ENCODE data around the gene CELA2B.
A peak's percentile ranks its signal among the peaks of the same experiment; 100 is the strongest.
"Not testable (repeated sequence)": the region's sequence is repeated elsewhere in the genome, so short reads cannot be mapped to it uniquely, and the experiment has no call there.

Gene CELA2B

DNA sequence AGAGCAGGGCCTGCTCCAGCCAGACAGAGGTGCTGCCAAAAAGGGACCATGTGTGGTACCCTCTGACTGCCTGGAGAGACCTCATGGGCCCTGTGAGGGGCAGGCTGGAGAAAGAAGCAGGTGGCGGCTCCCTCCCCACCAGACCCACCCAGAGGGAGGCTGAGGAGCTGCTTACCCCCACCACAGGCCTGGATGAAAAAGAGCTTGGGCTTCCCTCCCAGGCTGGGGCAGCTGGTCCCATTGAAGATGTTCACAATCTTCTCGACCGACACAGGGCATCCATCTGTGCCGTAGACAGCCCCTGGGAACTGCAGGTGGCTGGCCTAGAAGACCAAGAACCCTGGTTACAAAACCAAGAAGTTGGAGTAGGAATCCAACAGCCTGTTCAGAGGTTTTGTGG, 28.5 kb downstream of the CELA2B start:
- DNase-seq = no peak

DNA sequence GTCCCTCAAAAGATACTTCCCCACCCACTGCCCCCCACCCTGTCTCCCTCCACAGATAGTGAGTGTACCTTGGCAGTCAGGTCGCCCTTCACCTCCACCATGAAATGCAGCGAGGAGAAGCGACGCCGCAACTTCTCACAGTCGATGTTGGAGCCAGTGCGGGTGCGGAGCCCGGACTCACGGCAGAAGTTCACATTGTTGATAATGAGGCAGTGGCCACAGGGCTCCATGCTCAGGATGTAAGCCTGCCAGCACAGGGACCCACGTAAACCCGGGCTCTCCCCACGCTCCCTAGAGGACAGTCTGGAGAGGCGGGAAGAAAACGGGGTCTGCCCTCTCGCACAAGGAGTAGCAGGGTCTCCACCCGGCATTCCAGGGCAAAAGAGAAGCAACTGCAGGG, 30.9 kb downstream of the CELA2B start:
- DNase-seq = no peak

DNA sequence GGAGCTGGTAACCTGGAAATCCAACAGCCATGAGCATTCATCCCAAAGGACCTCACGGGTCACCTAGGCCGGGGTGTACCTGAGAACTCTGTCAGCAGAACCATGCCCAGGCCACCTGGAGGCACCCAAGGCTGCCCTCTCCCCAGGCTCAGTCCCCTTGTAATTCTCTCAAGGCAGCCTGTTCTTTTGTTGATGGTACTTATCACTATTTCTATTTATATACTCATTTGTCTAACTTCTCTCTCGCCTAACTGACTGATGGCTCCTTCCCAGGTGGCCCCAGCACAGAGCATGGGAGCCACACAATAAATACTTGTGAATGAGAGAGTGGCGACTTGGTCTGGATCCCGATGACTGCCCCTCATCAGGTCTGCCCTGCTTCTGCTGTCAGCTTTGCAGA, 31.4 kb downstream of the CELA2B start:
- DNase-seq = no peak

DNA sequence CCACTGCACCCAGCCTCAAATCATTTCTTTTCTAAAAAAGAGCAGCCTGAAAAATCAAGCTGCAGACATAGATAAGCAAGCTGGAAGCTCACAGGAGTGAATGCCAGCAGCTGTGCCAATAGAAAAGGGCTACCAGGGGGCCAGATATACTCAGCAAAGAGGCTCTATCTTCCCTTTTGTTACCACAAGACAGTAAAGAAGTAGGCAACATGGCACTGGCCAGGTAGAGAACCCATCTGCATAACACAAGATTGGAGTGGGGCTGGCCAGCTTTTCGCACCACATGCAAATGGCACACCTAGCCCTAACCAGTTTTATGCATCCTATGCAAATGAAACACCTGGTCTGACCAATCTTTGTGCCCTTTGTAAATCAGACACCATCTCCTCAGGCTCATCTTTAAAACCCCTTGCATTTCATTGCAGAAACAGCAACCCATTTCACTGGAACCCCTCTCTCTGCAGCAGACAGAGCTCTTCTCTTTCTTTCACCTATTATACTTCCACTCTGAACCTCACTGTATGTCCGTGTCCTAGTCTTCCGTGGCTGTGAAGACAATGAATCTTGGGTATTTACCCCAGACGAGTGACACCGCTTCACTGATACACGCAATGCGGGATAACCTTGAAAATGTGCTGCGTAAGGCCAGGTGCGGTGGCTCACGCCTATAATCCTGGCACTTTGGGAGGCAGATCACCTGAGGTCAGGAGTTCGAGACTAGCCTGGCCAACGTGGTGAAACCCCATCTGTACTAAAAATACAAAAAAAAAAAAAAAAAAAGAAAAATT, 33.0 kb downstream of the CELA2B start:
- no peak for DNase-seq

DNA sequence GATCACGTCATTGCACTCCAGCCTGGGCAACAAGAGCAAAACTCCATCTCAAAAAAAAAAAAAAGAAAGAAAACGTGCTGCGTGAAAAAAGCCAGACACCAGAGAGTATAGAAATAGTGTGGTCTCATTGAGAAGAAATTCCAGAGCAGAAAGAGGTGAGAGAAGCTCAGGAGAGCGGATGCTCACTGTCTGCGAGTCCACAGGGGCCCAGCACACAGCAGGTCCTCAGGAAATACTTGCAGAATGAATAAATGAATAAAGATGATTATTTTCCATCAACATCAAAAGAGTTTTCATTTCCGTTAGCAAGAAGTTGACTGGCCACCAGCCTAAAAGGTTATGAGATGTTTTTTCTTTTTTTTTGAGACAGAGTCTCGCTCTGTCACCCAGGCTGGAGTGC, 33.7 kb downstream of the CELA2B start:
- DNase-seq = no peak

DNA sequence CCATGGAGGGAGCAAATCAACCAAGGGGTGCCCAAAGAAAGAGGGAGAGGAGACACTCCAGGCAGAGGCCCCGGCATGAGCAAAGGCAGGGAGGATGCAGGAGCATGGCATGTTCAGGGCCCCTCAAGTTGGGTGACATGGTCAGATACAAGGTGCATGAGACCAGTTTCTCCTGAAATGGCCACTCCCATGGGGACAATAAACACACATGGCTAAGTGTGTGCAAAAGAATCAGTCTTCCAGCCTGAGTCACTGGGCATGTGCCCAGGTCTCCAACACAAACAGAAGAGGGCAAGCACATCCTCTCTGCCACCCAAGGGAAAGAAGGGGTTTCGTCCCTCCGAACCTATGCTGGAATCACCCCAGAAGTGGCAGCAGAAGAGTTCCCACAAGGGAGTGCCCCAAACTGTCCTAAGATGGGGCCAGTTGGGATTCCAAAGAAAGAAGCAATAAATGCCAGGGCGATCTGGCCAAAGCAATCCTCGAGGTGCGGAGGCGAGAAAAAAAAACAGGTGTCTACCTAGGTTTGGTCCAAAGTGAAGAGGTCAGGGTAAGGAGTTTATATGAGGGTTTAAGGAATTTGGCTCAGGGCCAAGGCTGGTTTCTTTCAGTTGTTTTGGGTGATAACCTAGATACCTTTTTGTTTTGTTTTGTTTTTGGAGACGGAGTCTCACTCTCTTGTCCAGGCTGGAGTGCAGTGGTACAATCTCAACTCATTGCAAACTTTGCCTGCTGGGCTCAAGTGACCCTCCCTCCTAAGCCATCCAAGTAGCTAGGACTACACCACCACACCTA, 34.9 kb downstream of the CELA2B start:
- DNase-seq = no peak

DNA sequence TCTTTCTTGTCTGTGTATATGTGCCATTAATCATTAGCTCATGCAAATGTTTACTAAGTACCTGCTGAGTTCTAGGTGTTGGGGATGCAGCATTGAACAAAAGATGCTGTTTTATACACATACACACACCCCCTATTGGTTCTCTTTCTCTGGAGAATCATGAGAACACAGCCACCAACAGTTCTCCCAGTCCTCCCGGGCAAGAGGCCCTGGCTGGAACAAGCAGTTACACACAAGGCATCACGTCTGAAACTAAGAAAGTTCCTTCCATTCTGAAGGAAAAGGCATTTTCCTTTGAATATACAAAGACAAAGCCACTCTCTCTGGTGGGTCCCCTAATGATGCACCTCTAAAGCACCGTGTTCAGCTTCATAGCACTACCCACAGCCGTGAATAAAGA, 37.3 kb downstream of the CELA2B start:
- no peak for DNase-seq

DNA sequence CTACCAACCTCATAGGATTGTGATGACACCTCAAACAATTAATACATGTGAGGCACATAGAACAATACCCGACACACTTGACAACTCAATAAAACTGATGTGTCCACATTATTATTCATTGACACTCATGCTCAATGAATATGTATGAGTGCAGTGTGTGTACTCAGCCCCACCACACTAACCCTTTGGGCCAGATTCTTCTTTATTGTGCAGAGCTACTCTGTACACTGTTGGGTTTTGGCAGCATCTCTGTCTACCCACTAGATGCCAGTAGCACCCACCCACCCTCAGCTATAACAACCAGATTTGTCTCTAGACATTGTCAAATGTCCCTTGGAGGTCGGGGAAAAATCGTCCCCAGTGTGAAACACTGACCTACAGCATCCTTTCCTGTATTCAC, 38.0 kb downstream of the CELA2B start:
- DNase-seq = no peak

DNA sequence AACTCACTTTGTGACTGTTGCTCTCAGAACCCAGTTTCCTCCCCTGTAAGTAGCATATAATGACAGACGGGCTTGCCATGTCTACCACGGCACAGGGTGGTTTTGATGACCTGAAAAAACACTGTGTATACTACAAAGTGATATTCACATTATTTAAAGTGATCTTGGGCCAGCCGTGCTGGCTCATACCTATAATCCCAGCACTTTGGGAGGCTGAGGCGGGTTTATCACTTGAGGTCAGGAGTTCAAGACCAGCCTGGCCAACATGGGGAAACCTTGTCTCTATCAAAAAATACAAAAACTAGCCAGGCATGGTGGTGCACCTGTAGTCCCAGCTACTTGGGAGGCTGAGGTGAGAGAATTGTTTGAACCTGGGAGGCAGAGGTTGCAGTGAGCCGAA, 38.7 kb downstream of the CELA2B start:
- DNase-seq = not testable (repeated sequence)

DNA sequence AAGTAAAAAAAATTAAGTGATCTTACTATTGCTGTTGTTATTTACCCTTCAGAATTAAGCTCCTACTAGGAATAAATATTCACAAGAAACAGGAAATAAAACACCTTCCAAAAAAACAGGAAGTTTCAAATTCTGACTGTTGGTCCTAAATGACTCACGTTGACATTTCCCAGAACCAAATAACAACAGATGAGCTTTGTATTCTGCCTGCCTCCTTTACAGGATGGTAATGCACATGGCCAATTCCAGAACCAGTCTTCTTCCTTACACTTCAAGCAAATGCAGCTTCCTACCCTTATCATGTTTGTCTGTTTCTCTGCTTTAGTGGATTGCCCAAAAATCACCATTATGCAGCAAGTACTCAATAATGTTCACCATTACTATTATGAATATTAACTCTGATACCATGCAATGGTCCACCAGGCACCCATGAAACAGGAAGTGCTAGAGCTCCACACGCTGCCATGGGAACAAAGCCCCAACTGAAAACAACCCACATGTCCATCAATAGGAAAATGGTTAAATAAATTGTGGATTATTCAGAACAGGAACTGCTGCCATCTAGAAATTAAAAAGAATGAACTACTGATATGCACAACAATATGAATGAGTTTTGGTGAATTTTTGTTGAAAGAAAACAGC, 39.2 kb downstream of the CELA2B start:
- peak; percentile 42 to 45 for DNase-seq

DNA sequence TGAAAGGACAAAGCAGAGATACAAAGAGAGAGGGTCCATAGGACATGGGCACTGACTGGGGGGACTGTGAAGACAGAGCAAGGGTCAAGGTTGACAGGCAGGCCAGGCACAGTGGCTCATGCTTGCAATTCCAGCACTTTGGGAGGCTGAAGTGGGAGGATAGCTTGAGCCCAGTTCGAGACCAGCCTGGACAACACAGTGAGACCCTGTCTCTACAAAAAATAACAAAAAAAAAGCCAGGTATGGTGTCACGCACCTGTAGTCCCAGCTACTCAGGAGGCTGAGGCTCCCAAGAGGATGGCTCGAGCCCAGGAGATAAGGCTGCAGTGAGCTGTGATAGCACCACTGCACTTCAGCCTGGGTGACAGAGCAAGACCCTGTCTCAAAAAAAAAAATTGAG, 43.7 kb downstream of the CELA2B start:
- DNase-seq = no peak

DNA sequence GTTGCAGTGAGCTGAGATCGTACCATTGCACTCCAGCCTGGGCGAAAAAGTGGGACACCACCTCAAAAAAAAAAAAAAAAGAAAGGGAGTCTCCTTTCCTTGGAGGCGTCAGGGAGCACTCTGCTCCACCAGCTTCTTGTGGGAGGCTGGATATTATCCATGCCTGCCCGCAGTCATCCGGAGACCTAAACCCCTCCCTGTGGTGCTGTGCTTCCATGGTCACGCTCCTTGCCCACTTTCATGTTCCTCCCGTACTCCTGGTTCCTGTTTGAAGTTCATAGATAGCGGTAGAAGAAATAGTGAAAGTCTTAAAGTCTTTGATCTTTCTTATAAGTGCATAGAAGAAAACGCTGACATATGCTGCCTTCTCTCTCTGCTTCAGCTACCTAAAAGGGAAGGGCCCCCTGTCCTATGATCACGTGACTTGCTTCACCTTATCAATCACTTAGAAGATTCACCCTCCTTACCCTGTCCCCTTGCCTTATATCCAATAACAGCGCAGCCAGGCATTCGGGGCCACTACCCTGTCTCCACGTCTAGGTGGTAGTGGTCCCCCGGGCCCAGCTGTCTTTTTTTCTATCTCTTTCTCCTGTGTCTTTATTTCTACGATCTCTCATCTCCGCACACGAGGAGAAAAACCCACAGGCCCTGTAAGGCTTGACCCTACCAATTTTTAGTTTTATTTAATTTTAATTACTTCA, 45.5 kb downstream of the CELA2B start:
- DNase-seq = not testable (repeated sequence)

DNA sequence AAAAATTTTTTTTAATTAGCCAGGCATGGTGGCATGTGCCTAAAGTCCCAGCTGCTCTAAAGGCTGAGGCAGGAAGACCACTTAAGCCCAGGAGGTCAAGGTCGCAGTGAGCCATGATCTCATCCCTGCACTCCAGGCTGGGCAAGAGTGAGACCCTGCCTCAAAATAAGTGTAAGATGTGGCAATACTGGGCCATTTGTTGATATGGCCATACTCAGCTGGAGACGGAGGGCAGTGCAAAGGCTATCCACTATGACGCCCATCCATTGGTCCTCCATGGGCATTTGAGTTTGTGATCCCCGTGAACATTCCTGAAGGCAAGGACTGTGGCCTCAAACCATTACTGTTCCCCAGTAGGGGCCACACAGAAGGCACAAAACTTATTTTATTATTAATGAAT, 46.6 kb downstream of the CELA2B start:
- no peak for DNase-seq

DNA sequence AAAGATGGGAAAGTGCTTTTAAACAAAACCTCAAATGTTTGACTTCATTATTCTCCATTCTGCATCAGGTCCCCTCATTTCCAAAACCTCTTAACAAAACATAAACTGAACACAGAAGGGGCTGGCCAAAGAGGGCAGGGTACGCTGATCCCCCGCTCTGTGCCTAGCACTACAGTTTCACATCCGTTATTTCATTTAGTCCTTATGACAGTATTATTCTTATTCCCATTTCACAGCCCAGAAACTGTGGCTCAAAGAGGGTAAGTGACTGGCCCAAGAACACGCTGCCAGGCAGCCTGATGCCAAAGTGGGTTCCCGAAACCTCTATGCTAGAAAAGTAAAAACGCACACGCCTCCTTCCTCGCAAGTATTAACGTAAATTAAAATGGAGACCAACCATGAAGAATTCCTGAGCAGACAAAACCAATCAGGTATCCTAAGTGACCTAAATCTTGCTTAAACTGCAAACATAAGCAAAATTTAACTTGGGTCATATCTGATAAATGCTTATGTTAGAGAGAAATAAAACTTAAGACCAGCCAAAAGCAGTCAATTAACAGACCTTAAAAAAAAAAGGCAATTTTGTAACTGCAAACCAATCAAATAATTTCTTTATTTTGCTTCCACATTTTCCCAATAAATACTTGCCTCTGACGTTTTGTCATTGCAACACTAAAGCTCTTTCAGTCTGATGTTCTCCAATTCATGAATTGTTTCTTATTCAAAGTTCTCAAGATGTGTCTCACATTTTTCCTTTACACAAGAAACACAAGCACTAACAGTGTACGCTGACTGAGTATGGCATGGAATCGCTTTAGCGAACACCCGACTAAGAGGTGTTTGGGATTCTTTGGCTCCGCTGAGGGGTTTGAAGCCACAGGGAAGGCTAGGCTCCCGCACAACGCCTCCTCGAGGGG, 47.5 kb downstream of the CELA2B start:
- peak; percentile 41 to 66 for DNase-seq

DNA sequence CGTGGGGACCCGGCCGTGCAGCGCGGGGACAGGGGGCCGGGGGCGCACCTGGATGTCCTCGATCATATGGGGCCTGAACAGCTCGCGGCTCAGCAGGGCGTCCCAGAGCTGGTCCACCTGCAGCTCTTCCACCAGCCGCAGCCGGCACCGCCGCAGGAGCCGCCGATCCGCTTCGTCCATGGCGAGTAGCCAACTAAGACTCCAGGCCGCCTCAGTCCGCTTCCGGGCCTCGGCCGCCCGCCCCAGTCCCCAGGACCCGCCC, 48.0 kb downstream of the CELA2B start, which contains the start of gene CASP9:
TSS of gene CASP9 (minus strand) at position 195 of the 262 bp plus-strand sequence. CDS start at position 180, 15 bp downstream.
- DNase-seq = no peak

DNA sequence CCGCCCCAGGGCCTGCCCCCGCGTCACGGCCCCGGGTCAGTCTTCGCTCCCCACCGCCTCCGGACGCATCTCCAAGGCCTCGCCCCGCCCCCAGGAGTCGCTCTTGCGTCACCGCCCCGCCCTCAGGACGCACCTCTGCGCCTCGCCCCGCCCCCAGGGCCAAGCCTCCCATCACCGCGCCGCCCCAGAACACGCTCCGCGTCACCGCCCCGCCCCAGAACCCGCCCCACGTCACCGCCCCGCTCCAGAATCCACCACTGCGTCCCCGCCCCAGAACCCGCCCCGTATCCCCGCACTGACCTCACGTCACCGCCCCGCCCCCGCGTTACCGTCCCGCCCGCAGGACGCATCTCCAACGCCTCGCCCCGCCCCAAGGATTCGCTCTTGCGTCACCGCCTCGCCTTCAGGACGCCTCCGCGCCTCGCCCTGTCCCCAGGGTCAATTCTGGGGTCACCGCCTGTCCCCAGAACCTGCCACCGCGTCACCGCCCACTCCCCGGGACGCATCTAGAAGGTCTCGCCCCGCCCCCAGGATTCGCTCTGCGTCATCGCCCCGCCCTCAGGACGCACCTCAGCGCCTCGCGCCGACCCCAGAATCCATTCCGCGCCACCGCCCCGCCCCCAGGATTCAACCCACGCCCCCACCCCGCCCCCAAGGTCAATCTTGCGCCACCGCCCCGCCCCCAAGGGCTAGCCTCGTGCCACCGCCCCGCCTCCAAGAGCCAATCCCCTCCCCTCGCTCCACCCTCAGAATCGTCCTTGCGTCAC, 48.6 kb downstream of the CELA2B start:
- peak; percentile 96 to 100 for DNase-seq

DNA sequence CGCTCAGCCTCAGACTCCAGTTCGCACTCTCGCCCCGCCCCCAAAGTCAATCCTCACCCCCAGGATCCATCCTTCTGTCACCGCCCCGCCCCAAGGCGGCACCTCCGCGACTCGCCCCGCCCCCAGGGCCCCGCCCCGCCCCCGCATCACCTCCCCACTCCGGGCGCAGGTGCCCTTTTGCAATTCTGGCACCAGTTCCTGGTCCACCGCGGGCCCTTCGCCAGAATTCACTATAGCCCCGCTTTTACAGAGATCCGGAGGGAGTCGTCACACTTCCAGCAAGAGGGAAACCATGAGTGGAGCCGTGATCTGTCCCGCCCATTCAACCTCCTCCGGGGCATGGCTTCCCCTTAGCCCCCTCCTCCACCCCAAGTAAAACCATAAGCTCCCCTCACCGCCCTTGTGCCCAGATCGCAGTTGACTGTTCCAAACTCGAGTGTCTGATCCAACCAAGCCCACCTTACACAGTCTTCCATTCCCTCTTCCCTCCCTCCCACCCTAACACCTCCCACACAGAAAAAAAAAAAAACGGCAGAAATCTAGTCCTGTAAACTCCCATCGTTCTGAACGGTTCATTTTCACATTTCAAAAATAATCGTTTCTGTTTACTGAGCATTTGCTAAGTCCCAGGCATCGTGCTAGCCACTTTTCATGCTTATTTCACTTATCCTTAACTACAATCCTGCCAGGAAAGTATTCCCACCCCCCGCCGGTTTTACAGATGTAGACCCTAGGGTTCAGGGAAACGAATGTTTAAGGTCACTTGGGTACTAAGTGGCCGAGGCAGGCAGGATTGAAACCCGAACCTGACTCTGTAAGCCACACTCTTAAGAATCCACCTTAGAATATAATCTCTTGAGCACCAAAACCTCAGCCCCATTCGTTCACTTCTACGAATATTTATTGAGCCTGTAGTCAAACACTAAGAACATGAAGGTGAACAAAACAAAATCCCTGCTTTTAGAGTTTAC, 49.4 kb downstream of the CELA2B start:
- no peak for DNase-seq

DNA sequence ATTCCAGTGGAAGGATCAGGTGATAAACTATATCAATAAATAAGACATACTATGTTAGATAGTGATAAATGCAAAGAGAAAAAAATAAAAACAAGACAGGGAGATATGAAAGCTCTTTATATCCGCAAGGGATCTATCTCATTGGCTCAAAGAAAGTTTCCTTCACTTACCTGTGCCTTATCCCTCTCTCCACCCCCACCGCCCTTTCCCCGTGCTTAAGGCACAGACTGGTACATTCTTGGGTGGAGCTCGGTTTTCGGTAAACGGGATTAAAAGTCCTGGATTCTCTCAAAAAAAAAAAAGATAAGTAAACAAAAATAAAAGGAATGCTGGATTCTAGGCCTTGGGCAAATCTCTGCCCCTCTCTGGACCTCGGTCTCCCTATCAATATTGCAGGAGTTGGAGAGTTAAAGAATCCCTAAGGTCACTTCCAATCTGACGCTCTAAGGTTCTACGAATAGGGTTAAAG, 50.2 kb downstream of the CELA2B start:
- DNase-seq = no peak

DNA sequence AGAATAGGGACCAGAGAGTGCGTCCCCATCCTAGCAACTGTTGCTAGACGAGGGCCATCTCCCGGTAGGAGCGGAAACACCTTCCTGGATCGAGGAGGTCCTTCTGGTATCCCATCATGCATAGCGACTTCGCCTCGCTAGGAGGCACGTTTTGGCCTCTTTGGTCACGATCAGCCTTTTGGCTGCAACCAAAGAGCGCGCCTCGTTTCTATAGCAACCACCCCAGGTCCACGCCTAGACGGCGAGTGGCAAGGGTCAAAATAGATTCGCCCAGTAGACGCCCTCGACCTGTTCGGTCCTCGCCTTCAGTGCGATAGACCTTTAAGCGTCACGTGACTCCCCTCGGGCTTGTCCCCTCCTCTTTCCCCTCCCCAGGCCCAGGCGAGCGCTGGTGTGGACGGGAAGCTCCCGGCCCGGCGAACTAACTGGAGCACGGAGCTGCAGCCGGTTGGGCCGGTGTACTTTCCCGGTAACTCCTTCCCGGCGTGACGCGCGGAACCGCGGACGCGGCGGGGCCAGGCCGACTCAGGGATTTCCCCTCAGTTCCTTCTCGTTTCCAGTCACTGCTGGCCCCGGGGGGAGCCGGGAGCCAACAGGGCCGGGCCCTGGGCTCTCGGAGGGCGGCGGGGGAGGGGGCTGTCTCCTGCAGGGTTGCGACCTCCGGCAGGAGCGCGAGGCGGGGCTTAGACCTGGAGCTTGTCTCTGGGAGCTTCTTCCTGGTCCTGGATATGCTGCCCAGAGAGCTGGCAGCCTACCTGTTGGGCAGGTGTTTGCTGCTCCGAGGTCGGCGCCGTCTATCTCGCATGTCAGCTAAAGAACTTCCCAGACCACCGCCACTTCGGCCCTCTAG, 50.8 kb downstream of the CELA2B start, which contains the start of gene DNAJC16:
TSS of gene DNAJC16 (plus strand) at position 359 of the 850 bp plus-strand sequence. CDS start 2,258 bp downstream, outside the sequence.
- DNase-seq = peak; percentile 99

All from inflammatory macrophage treated with lipopolysaccharide for 1 hour (primary cell).